ENCODE data around the gene CD164L2.

Gene CD164L2

DNA sequence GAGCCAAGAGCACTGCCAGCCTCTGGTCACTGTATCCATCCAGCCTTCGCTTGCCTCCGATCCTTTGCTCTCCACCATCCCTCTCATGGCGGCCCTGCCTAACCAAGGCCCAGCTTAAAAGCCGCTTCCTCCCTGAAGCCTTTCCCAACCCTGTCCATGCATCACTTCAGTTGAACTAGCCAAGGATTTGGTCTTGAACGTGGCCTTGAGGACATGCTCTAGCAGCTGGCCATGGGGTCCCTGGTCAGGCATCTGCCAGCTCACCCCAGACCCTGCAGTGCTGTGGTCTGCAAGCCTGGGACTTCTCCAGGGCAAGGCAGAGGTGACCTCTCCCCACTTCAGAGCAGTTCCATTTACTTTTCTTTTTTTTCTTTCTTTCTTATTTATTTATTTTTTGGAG lies 46.4 kb downstream of the CD164L2 start:
- no peak overlapping the region for H3K4me3 ChIP-seq (ENCODE audit: low read depth in 1 of 2, low read length in 1 of 2)
- no peak overlapping the region for H3K27ac ChIP-seq
- H3K27me3 ChIP-seq: no peaks in the 10 kb centered on the region
- H3K9me3 ChIP-seq: no peaks in the 10 kb centered on the region
- TF ChIP-seq, protein P1, sequence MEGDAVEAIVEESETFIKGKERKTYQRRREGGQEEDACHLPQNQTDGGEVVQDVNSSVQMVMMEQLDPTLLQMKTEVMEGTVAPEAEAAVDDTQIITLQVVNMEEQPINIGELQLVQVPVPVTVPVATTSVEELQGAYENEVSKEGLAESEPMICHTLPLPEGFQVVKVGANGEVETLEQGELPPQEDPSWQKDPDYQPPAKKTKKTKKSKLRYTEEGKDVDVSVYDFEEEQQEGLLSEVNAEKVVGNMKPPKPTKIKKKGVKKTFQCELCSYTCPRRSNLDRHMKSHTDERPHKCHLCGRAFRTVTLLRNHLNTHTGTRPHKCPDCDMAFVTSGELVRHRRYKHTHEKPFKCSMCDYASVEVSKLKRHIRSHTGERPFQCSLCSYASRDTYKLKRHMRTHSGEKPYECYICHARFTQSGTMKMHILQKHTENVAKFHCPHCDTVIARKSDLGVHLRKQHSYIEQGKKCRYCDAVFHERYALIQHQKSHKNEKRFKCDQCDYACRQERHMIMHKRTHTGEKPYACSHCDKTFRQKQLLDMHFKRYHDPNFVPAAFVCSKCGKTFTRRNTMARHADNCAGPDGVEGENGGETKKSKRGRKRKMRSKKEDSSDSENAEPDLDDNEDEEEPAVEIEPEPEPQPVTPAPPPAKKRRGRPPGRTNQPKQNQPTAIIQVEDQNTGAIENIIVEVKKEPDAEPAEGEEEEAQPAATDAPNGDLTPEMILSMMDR (IDR thresholded peaks at IDR 0.05): no peak
- H3K4me1 ChIP-seq (ENCODE audit: control insufficient read depth in 1 of 2, insufficient read depth in 1 of 2, low read depth in 1 of 2, low read length in 1 of 2): peaks cover 25 to 39% of the 10 kb centered on the region in 2 experiments
- peaks cover 51% of the 10 kb centered on the region for H3K36me3 ChIP-seq

DNA sequence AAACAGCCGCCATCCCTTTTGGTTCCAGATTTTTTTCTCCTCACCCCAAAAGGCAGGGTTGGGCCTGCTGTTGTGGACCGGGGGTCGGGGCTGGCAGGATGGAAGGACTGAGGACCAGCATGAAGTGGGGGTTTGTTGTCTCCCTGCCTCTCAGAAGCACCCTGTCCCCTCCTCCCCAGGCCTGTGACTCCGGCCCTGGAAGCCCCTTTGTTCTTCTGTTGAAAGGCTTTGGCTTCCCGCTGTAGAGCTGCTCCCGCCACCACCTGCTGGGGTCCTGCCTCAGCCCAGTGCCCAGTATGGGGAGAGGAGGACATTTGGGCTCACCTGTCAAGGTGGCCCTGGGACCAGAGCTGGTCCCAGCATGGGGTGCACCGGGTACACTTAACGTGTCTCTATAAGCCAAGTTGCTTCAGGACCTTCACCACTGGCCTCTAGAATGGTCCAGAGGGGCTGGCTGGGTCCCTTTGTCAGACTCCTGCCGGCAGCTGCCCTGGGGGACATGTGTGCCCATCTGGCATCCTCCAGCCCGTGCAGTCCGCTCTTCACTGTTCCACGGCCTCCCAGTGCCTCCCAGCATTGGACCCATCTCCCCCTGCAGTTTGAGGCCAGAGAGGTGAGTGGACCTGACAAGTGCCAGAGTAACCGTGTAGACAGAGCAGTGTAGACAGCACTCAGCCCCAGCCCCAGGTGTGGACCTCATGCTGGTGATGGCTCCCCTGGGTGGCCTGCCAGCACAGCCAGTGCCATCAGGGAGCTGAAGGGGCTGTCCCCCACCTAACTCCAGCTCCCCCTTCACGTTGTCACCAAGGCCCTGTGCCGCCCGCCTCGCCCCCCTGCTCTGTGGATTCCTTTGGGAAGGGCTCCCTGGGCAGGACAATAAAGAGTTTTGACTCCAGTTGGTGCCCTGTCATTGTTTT lies 47.4 kb downstream of the CD164L2 start:
- H3K36me3 ChIP-seq: peaks cover 60% of the 10 kb centered on the region

DNA sequence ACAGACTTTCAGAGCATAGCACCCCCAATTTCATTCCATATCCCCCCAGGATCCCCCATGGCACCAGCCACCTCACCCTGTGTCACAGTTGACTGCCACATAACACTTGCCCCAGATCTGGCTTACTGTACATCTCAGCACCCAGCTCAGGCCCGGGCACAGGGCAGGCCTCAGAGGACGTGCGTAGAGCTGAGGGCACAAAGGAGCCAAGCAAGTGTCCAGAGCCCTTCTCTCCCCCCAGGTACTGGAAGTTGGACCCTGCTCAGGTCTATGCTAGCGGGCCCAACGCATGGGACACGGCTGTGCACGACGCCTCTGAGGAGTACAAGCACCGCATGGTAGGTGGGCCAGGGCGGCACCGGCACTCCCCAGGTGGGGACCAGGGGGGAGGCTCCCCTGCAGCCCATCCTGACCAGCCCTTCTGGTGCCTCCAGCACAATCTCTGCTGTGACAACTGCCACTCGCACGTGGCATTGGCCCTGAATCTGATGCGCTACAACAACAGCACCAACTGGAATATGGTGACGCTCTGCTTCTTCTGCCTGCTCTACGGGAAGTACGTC lies 49.3 kb downstream of the CD164L2 start:
- Histone ChIP-seq H3K9me3 (no peaks in the 10 kb centered on the region), H3K36me3 (peaks cover 65% of the 10 kb centered on the region), H3K27ac (no peak overlapping the region), H3K27me3 (no peaks in the 10 kb centered on the region), H3K4me1 (ENCODE audit: control insufficient read depth in 1 of 2, insufficient read depth in 1 of 2, low read depth in 1 of 2, low read length in 1 of 2) (peaks cover 2 to 14% of the 10 kb centered on the region in 2 experiments), H3K4me3 (ENCODE audit: low read depth in 1 of 2, low read length in 1 of 2) (no peak overlapping the region)
- TF ChIP-seq, protein P1 (IDR thresholded peaks at IDR 0.05): no peak

More for the DNA sequence above, 47.4 kb downstream of the CD164L2 start:
- no peaks in the 10 kb centered on the region for H3K9me3 ChIP-seq
- no peaks in the 10 kb centered on the region for H3K27me3 ChIP-seq
- peaks cover 15 to 29% of the 10 kb centered on the region in 2 experiments for H3K4me1 ChIP-seq (ENCODE audit: control insufficient read depth in 1 of 2, insufficient read depth in 1 of 2, low read depth in 1 of 2, low read length in 1 of 2)
- no peak overlapping the region for H3K4me3 ChIP-seq (ENCODE audit: low read depth in 1 of 2, low read length in 1 of 2)
- H3K27ac ChIP-seq: no peak overlapping the region
- TF ChIP-seq, protein P1 (IDR thresholded peaks at IDR 0.05): no peak

DNA sequence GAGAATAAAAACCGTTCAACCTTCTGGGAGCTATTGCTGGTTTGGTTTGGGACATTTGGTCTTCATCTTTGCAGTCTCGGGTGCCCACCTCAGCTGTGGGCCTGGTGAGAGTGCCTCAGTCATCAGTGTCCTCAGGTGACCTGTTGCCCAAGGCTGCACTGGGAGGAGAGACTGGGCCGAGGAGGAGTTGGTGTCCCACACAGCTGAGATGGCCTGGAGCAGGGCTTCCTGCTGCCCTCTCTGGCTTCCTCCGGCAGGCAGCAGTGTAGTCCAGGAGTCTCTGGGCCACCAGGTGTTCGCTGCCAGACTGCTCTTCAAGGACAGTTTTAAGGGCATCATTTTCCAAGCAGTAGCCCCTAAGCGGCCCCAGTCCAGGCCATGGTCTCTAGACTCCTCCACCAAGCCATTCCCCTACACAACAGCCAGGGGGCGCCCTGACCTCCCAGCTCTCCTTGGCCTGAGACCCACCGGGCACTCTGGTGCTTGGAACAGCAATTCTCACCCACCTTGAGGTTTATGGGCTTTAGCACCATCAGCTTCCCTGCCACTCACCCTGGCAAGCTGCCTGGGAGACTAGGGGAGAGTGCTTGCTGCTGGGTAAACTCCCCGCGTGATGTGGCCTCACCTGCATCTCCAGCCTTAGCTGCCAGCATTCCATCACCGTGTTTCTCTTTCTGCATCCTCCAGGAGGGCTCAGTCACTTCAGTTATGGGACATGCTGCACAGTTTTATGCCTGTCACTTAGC lies 50.4 kb downstream of the CD164L2 start:
- Histone ChIP-seq H3K27me3 (no peaks in the 10 kb centered on the region), H3K4me1 (ENCODE audit: control insufficient read depth in 1 of 2, insufficient read depth in 1 of 2, low read depth in 1 of 2, low read length in 1 of 2) (peaks cover 0 to 11% of the 10 kb centered on the region in 2 experiments), H3K9me3 (no peaks in the 10 kb centered on the region), H3K36me3 (peaks cover 71% of the 10 kb centered on the region), H3K27ac (peak overlapping the region; percentile 54), H3K4me3 (ENCODE audit: low read depth in 1 of 2, low read length in 1 of 2) (no peak overlapping the region)
- TF ChIP-seq, protein P1 (IDR thresholded peaks at IDR 0.05): peak; percentile 88

DNA sequence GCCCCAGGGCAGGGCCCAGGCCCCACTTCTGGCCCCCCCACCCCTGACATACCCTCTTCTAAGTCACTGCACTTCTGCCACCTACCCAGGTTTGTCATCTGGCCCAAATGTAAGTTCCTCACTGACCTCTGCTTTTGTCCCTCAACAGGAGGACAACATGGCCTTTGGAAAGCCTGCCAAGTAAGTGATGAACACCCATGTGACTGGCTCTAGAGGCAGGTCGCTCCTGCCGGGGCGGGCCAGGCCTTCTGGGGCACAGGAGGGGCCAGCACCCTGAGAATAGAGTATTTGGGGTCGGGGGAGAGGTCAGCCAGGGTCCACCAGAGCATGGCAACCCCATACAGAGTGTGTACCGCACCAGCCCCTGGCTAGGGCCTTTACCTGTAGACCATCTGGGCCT lies 51.2 kb downstream of the CD164L2 start:
- Histone ChIP-seq H3K27me3 (no peaks in the 10 kb centered on the region), H3K36me3 (peaks cover 79% of the 10 kb centered on the region), H3K9me3 (no peaks in the 10 kb centered on the region), H3K27ac (peak overlapping the region; percentile 54), H3K4me3 (ENCODE audit: low read depth in 1 of 2, low read length in 1 of 2) (no peak overlapping the region), H3K4me1 (ENCODE audit: control insufficient read depth in 1 of 2, insufficient read depth in 1 of 2, low read depth in 1 of 2, low read length in 1 of 2) (peaks cover 0 to 11% of the 10 kb centered on the region in 2 experiments)
- TF ChIP-seq, protein P1 (IDR thresholded peaks at IDR 0.05): no peak
